ENCODE measurements around the gene DHRS9.

DNA sequence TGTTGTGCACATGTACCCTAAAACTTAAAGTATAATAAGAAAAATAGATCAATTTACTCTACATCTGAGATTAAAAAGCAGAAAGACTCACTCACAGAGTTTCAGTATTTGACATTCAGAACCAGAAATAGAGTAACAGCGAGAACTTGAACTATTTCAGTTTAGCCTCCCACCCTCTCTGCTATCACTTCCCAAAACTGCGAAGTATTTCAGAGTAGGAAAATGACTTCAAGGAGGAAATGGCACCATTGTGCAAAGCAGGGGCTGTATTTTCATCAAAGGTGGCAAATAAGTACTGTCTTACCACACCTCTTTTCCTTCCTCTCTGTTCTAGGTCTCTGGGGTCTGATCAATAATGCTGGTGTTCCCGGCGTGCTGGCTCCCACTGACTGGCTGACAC, 13.6 kb downstream of the DHRS9 start:
- TF ChIP-seq, protein P1, sequence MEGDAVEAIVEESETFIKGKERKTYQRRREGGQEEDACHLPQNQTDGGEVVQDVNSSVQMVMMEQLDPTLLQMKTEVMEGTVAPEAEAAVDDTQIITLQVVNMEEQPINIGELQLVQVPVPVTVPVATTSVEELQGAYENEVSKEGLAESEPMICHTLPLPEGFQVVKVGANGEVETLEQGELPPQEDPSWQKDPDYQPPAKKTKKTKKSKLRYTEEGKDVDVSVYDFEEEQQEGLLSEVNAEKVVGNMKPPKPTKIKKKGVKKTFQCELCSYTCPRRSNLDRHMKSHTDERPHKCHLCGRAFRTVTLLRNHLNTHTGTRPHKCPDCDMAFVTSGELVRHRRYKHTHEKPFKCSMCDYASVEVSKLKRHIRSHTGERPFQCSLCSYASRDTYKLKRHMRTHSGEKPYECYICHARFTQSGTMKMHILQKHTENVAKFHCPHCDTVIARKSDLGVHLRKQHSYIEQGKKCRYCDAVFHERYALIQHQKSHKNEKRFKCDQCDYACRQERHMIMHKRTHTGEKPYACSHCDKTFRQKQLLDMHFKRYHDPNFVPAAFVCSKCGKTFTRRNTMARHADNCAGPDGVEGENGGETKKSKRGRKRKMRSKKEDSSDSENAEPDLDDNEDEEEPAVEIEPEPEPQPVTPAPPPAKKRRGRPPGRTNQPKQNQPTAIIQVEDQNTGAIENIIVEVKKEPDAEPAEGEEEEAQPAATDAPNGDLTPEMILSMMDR (IDR thresholded peaks at IDR 0.05; ENCODE audit: low read length): no peak
- no peak for TF ChIP-seq EZH2 (optimal IDR thresholded peaks at IDR 0.05; ENCODE audit: low read depth, low read length)
